Ovary (tissue), 9 donors: ENCODE data around the gene CACNA2D3. TPM values are rescaled to one million over a fixed set of nuclear protein-coding genes. Genes with fewer than 3 reads are reported as not detected.

ENCODE experiments used
- DNase-seq, 5 donors: peaks; one replicate each; pipeline ENCODE4 v3.0.0-alpha.2; 2019 to 2020
- H3K27ac ChIP-seq, 2 donors: fragments of 200-600 bp; one replicate each; pipeline versions ENCODE4 v1.5.1 to v1.8.0; 2019 to 2022
- H3K27me3 ChIP-seq: fragments of 200-600 bp; one replicate; pipeline ENCODE4 v1.8.0; 2022
- H3K36me3 ChIP-seq: fragments of 200-600 bp; sonication (generic); one replicate; pipeline ENCODE4 v1.5.1; 2019
- H3K4me1 ChIP-seq: one replicate; pipeline ENCODE4 v1.8.1; 2013; ENCODE audit warnings: mild to moderate bottlenecking, moderate library complexity; ENCODE audit not compliant: insufficient read depth
- H3K4me3 ChIP-seq: fragments of 200-600 bp; sonication (generic); one replicate; pipeline ENCODE4 v1.5.1; 2017
- H3K9me3 ChIP-seq, 2 donors: fragments of 200-600 bp in 1 of 2; sonication (generic) in 1 of 2; one replicate each; pipeline versions ENCODE4 v1.5.1 to v1.8.1; 2013 to 2019; ENCODE audit warnings: mild to moderate bottlenecking in 1 of 2, moderate library complexity in 1 of 2
- EP300 ChIP-seq: sonication (generic); formaldehyde crosslinking; IDR thresholded peaks from one replicate; pipeline ENCODE4 v1.6.1; 2017; ENCODE audit warnings: antibody characterized with exemption
- POLR2A ChIP-seq: fragments of 450-650 bp; IDR thresholded peaks from one replicate; pipeline ENCODE4 v1.6.1; 2017; ENCODE audit warnings: antibody characterized with exemption, mild to moderate bottlenecking, moderate library complexity
- WGBS, 3 donors: extraction: QIAGEN DNeasy Blood & Tissue Kit in 1 of 3; methylation state at CpG; one replicate each; pipeline versions ENCODE4 v1.1.5 to v1.1.7; 2013 to 2017; 5-methylcytosine and 5-hydroxymethylcytosine counted together
- intact Hi-C, 4 donors: fragments of 100-400 bp; cut with DNase I; formaldehyde crosslinking; loops; one replicate each; pipeline versions ENCODE4 v1.11.0 to v1.15.1; 2022 to 2023
- polyA plus RNA-seq, 2 donors: library from polyadenylated mRNA; stranded (reverse); fragments of 200-250 nt in 1 of 2; fragments of 350-450 nt in 1 of 2; fragmentation: Illumina TruSeq in 1 of 2; extraction: RNeasy Lipid Tissue Mini Kit (QIAGEN cat#74804) in 1 of 2; gene quantifications; one replicate each; pipeline ENCODE4 v1.2.3, GENCODE V29; 2013 to 2014
- total RNA-seq, 7 donors: library from RNA; depleted of rRNA in 2 of 7; stranded (reverse); fragments of >200 nt in 2 of 7; fragmentation: NEBNext Ultra II Directional in 3 of 7; extraction: Animal tissue kit (Norgen Biotek cat#: 25700) in 3 of 7; gene quantifications; one replicate each; pipeline versions ENCODE4 v1.1.0 to v1.2.4, GENCODE V29; 2016 to 2023
- TF ChIP-seq, protein P1 (sequence below), 3 donors: fragments of 450-650 bp in 2 of 3; fragments of 200-600 bp in 1 of 3; IDR thresholded peaks; one replicate each; pipeline versions ENCODE4 v1.5.1 to v1.8.0; 2016 to 2022; ENCODE audit warnings: antibody characterized with exemption in 3 of 3, mild to moderate bottlenecking in 1 of 3
- donor health status: DM: no; HTN: no; CAD: no; lungs with moderate emphysema.
- donor health status: DM: no; HTN: no; CAD: no.
- donor health status: Bipolar disorder and iron deficiency.
- donor health status: DM: yes; HTN: yes; CAD: no.
- donor health status: DM: no; HTN: no; CAD: no.
- donor health status: DM: yes; HTN: yes; CAD: no.

Gene CACNA2D3
- total and polyA plus RNA-seq, 9 donors = 2.0 to 10.1 (median 4.7) TPM

DNA sequence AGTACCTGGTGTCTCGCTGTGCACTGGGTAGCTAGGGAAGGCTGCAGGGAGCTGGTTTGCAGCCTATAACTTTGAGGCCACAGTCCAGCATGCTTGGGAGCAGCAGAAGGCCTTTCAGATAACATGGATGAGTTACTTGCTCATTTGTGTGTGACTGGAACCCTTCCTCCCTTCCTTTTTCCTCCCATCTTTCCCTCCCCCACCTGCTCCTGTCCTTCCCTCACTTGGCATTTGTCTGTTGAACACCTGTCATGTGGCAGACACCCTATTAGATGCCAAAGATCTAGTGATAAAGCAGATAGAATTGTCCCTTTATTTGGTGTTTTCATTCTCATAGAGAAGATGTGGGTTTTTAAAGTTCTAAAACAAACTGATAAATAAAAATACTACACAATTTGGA, 733.9 kb downstream of the CACNA2D3 start:
- H3K4me1 ChIP-seq = no peaks in the 10 kb centered on the region
- intact Hi-C loops = loop anchor here in 2 of 4 donors (5.0 to 10.0 kb wide), 4 partner anchors 319 to 1399 kb away; no protein-coding TSS in a partner anchor
- H3K4me3 ChIP-seq = no peak overlapping the region
- no peaks in the 10 kb centered on the region for H3K36me3 ChIP-seq
- WGBS, 3 donors = 88 to 94% (median 92%) methylated on average over 1 of the region's 1 CpG
- H3K27me3 ChIP-seq = no peaks in the 10 kb centered on the region
- H3K27ac ChIP-seq = no peak overlapping the region
- TF ChIP-seq POLR2A = no peak
- no peak for TF ChIP-seq EP300
- TF ChIP-seq, protein P1, sequence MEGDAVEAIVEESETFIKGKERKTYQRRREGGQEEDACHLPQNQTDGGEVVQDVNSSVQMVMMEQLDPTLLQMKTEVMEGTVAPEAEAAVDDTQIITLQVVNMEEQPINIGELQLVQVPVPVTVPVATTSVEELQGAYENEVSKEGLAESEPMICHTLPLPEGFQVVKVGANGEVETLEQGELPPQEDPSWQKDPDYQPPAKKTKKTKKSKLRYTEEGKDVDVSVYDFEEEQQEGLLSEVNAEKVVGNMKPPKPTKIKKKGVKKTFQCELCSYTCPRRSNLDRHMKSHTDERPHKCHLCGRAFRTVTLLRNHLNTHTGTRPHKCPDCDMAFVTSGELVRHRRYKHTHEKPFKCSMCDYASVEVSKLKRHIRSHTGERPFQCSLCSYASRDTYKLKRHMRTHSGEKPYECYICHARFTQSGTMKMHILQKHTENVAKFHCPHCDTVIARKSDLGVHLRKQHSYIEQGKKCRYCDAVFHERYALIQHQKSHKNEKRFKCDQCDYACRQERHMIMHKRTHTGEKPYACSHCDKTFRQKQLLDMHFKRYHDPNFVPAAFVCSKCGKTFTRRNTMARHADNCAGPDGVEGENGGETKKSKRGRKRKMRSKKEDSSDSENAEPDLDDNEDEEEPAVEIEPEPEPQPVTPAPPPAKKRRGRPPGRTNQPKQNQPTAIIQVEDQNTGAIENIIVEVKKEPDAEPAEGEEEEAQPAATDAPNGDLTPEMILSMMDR (IDR thresholded peaks at IDR 0.05) = no peak
- H3K9me3 ChIP-seq = no peaks in the 10 kb centered on the region
- no peak for DNase-seq

DNA sequence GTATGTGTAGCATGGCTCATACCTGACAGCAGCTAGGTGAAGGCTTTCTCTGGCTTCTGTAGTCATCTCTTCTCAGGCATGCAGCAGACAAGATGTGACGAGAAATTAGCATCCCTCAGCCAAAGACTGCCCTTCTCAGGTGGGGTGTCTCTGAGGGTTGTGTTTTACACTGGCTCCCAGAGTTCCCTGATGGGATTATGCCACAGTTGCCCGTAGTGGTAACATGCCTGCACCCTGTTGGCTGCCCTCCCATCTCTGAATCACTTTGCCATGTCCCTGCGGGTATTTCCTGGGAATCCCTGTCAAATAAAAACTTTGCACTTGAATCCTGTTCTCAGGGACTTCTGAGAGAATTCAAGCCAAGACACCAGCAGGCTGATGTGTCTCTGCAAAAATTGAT, 735.0 kb downstream of the CACNA2D3 start:
- Histone ChIP-seq H3K4me3 (no peak overlapping the region), H3K36me3 (no peaks in the 10 kb centered on the region), H3K4me1 (no peaks in the 10 kb centered on the region), H3K27ac (no peak overlapping the region), H3K27me3 (no peaks in the 10 kb centered on the region), H3K9me3 (no peaks in the 10 kb centered on the region)
- intact Hi-C loops = loop anchor here in 2 of 4 donors (5.0 to 10.0 kb wide), 4 partner anchors 317 to 1397 kb away; no protein-coding TSS in a partner anchor
- DNase-seq = no peak
- WGBS, 3 donors = 87 to 88% (median 87%) methylated on average over 3 of the region's 3 CpGs
- TF ChIP-seq POLR2A (no peak), EP300 (no peak)
- TF ChIP-seq, protein P1 (IDR thresholded peaks at IDR 0.05) = no peak

DNA sequence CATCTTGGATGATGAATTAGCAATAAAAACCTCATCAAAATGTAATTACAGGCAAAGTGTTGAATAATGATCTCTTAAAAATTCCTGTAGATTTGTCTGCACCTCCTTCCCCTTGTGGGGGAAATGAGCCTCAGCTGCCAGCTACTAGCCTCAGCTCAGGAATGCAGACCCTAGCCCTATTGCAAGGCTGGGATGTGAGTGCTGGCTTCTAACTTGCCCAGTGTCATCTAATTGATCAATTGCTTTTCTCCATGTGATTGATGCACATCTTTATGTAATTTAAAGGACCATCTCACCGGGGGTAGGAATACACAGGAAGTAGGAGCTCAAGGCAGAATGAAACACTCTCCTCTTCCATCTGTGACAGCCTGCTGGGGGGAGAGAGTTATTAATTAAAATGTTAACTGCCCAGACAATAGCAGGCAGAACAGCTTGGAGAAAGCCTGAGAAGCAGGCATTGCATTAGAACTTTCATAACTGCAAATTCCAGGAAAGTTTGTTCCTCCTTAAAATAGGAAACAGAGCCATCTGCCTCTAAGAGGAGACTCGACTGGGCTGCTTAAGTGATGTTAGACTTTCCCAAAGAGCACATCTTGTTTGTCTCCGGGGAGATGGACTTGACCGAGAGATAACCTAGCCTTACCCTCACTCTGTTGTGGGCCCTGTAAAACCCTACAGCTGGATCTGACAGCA, 735.9 kb downstream of the CACNA2D3 start:
- H3K27ac ChIP-seq = no peak overlapping the region
- intact Hi-C loops = loop anchor here in 2 of 4 donors (5.0 to 10.0 kb wide), 4 partner anchors 317 to 1397 kb away; no protein-coding TSS in a partner anchor
- 32 to 49% (median 42%) methylated on average over 4 of the region's 4 CpGs for WGBS, 3 donors
- no peaks in the 10 kb centered on the region for H3K27me3 ChIP-seq
- no peak for DNase-seq
- H3K36me3 ChIP-seq = no peaks in the 10 kb centered on the region
- TF ChIP-seq, protein P1 (IDR thresholded peaks at IDR 0.05) = no peak
- TF ChIP-seq EP300 (no peak), POLR2A (no peak)
- H3K4me1 ChIP-seq = no peaks in the 10 kb centered on the region
- H3K4me3 ChIP-seq = no peak overlapping the region
- no peaks in the 10 kb centered on the region for H3K9me3 ChIP-seq

DNA sequence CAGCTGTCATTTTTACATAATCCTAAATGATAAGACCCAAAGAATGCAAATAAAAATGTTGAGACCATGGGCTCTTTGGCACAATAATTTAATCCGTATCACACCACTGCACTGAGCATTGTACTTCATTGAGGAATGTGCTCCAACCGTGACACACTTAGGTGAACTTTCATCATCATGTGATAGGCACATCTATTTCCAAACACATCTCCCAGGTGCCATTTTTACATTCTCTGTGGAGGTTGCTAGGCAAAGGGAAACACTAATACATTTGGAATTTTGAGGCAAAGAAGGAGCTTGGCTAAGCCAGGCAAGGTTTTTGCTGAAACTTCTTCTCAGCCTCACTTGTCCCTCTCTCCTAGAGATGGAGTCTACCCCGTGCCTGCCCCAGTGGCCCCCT, 736.8 kb downstream of the CACNA2D3 start:
- no peak for DNase-seq

More for the DNA sequence above, 736.8 kb downstream of the CACNA2D3 start:
- Histone ChIP-seq H3K27me3 (no peaks in the 10 kb centered on the region), H3K9me3 (no peaks in the 10 kb centered on the region), H3K4me1 (no peaks in the 10 kb centered on the region), H3K36me3 (no peaks in the 10 kb centered on the region), H3K4me3 (no peak overlapping the region), H3K27ac (no peak overlapping the region)
- WGBS, 3 donors = 58 to 71% (median 69%) methylated on average over 3 of the region's 3 CpGs
- TF ChIP-seq POLR2A (no peak), EP300 (no peak)
- TF ChIP-seq, protein P1 (IDR thresholded peaks at IDR 0.05) = no peak
- intact Hi-C loops = loop anchor here in 2 of 4 donors (5.0 to 10.0 kb wide), 4 partner anchors 316 to 1396 kb away; no protein-coding TSS in a partner anchor
